SU-DHL-6 (cell line): ENCODE data around the gene CHRNE.
"Not testable (repeated sequence)": the region's sequence is repeated elsewhere in the genome, so short reads cannot be mapped to it uniquely, and the experiment has no call there.

Experiments used
- H2AFZ ChIP-seq: fragments of 200-600 bp; sonication (generic); 2 replicates; pipeline ENCODE4 v1.6.1; 2014; ENCODE audit warnings: low read depth, mild to moderate bottlenecking, moderate library complexity, mixed read lengths, antibody characterized with exemption, low read length; ENCODE audit not compliant: severe bottlenecking
- H3F3A ChIP-seq: fragments of 200-600 bp; shearing (Covaris generic); 2 replicates; pipeline ENCODE4 v1.6.0; 2016; ENCODE audit warnings: antibody characterized with exemption, mild to moderate bottlenecking; ENCODE audit not compliant: insufficient read depth
- H3K27ac ChIP-seq: fragments of 200-600 bp; sonication (generic); 2 replicates; pipeline ENCODE4 v1.5.1; 2016; ENCODE audit warnings: low read depth, mild to moderate bottlenecking, low read length, moderate library complexity, mixed read lengths
- H3K27me3 ChIP-seq: fragments of 200-600 bp; sonication (generic), shearing (Covaris generic); 2 replicates; pipeline ENCODE4 v1.6.0; 2014; ENCODE audit warnings: mild to moderate bottlenecking, low read length
- H3K36me3 ChIP-seq: fragments of 200-600 bp; sonication (generic); 2 replicates; pipeline ENCODE4 v1.6.1; 2014; ENCODE audit warnings: mild to moderate bottlenecking, low read length, mixed read lengths
- H3K4me2 ChIP-seq: fragments of 300-600, 200-600 bp; shearing (Covaris generic), sonication (generic); 2 replicates; pipeline ENCODE4 v1.6.0; 2014; ENCODE audit warnings: low read length, low read depth, mild to moderate bottlenecking; ENCODE audit not compliant: poor library complexity, severe bottlenecking
- H3K4me3 ChIP-seq: fragments of 200-600 bp; sonication (generic); 2 replicates; pipeline ENCODE4 v1.5.1; 2014; ENCODE audit warnings: antibody characterized with exemption, low read length, mild to moderate bottlenecking, mixed read lengths; ENCODE audit not compliant: insufficient read depth, poor library complexity, severe bottlenecking
- H3K79me2 ChIP-seq: fragments of 200-600 bp; sonication (generic); 2 replicates; pipeline ENCODE4 v1.6.1; 2014; ENCODE audit warnings: mild to moderate bottlenecking, low read length, moderate library complexity; ENCODE audit not compliant: insufficient read depth
- H3K9ac ChIP-seq: fragments of 200-600 bp; sonication (generic); 2 replicates; pipeline ENCODE4 v1.7.0; 2014; ENCODE audit warnings: mild to moderate bottlenecking, low read length
- H3K9me2 ChIP-seq: fragments of 200-600 bp; sonication (generic); replicated peaks from 2 replicates; pipeline ENCODE4 v1.6.1; 2014; ENCODE audit warnings: low read length; ENCODE audit not compliant: insufficient read depth
- H3K9me3 ChIP-seq: fragments of 200-600 bp; sonication (generic); 2 replicates; pipeline ENCODE4 v1.6.1; 2014; ENCODE audit warnings: low read length, mixed read lengths; ENCODE audit not compliant: insufficient read depth
- H4K20me1 ChIP-seq: fragments of 200-600 bp; sonication (generic); 2 replicates; pipeline ENCODE4 v1.6.1; 2014; ENCODE audit warnings: low read depth, mild to moderate bottlenecking, antibody characterized with exemption, low read length, moderate library complexity, mixed read lengths
- CTCF ChIP-seq: fragments of 200-600 bp; sonication (generic); IDR thresholded peaks from one replicate; pipeline ENCODE4 v1.5.1; 2017; ENCODE audit warnings: antibody characterized with exemption, mild to moderate bottlenecking, low read length, moderate library complexity; ENCODE audit not compliant: insufficient read depth, poor library complexity, severe bottlenecking
- EZH2phosphoT487 ChIP-seq: fragments of 200-600 bp; sonication (generic), shearing (Covaris generic); conservative IDR thresholded peaks from 2 replicates; pipeline ENCODE4 v1.6.1; 2018; ENCODE audit warnings: mild to moderate bottlenecking, antibody characterized with exemption, low read length, moderate library complexity, mixed read lengths

Gene CHRNE

GRCh38 chr17:4870855-4871254 lies 32.0 kb downstream of the CHRNE start:
- Histone ChIP-seq H3K79me2 (peaks cover 4% of the 10 kb centered on the region; the same call in 1 of the 2 replicates), H3K9ac (no peak overlapping the region), H3K9me3 (no peaks in the 10 kb centered on the region), H3K4me2 (no peak overlapping the region), H3K9me2 (no peaks in the 10 kb centered on the region), H3K27ac (no peak overlapping the region), H3K4me3 (no peak overlapping the region), H3F3A (no peaks in the 10 kb centered on the region), H4K20me1 (no peaks in the 10 kb centered on the region), H3K27me3 (no peaks in the 10 kb centered on the region), H2AFZ (no peak overlapping the region), H3K36me3 (no peaks in the 10 kb centered on the region)
- TF ChIP-seq EZH2phosphoT487: no peak
- TF ChIP-seq CTCF: no peak

GRCh38 chr17:4869058-4869998 lies 33.6 kb downstream of the CHRNE start:
- H3K27me3 ChIP-seq, H4K20me1 ChIP-seq, H2AFZ ChIP-seq, H3K4me2 ChIP-seq, H3K9ac ChIP-seq, H3K9me3 ChIP-seq, H3K27ac ChIP-seq, H3K36me3 ChIP-seq, H3K9me2 ChIP-seq, H3F3A ChIP-seq, H3K4me3 ChIP-seq, H3K79me2 ChIP-seq: not testable (repeated sequence)

DNA sequence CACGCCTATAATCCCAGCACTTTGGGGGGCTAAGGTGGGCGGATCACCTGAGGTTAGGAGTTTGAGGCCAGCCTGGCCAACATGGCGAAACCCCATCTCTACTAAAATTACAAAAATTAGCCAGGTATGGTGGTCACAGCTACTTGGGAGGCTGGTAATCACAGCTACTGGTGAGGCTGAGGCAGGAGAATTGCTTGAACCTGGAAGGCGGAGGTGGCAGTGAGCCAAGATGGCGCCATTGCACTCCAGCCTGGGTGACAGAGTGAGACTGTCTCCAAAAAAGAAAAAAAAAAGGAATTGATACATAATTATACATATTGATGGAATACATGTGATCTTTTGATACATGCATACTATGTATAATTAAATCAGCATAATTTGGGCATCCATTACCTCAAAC lies 35.4 kb downstream of the CHRNE start:
- not testable (repeated sequence) for H3K9me2 ChIP-seq, H3K36me3 ChIP-seq, H3K27me3 ChIP-seq, H2AFZ ChIP-seq, H4K20me1 ChIP-seq, H3K4me2 ChIP-seq, H3K9ac ChIP-seq, H3K9me3 ChIP-seq, H3K27ac ChIP-seq, H3K79me2 ChIP-seq, H3K4me3 ChIP-seq, H3F3A ChIP-seq

DNA sequence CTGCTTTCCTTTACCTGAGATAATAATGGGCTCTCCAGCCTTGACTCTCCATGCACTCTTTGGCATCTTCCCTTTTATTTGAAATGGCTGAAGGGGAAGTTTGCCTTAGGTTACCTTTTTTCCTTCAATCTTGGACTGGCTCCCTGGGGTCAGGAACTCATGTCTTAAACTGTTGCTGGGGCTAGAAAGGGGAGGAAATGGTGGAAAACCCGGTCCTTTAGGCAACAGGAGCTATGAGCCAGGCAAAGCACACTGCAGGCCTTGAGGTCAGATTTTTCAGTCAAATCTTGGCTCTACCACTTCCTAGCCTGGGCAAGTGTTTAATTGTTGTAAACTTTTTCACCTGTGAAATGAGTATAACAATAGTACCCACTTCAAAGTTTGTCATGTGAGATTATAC lies 39.6 kb downstream of the CHRNE start:
- Histone ChIP-seq H3K9me3 (no peaks in the 10 kb centered on the region), H3K79me2 (no peaks in the 10 kb centered on the region; the same call in 1 of the 2 replicates), H3K9ac (no peak overlapping the region), H3K4me2 (no peak overlapping the region), H3F3A (no peaks in the 10 kb centered on the region), H3K36me3 (no peaks in the 10 kb centered on the region), H2AFZ (no peak overlapping the region), H4K20me1 (no peaks in the 10 kb centered on the region), H3K4me3 (no peak overlapping the region), H3K27ac (no peak overlapping the region), H3K9me2 (no peaks in the 10 kb centered on the region), H3K27me3 (no peaks in the 10 kb centered on the region)
- no peak for TF ChIP-seq CTCF
- no peak for TF ChIP-seq EZH2phosphoT487
